Measurements from ENCODE around the gene UQCC3. TPM values are rescaled to one million over a fixed set of nuclear protein-coding genes. Genes with fewer than 3 reads are reported as not detected.
"Not testable (repeated sequence)": the region's sequence is repeated elsewhere in the genome, so short reads cannot be mapped to it uniquely, and the experiment has no call there.

UQCC3 gene
- total RNA-seq, 1 donor from 2014 or later, result 15.0 TPM

DNA sequence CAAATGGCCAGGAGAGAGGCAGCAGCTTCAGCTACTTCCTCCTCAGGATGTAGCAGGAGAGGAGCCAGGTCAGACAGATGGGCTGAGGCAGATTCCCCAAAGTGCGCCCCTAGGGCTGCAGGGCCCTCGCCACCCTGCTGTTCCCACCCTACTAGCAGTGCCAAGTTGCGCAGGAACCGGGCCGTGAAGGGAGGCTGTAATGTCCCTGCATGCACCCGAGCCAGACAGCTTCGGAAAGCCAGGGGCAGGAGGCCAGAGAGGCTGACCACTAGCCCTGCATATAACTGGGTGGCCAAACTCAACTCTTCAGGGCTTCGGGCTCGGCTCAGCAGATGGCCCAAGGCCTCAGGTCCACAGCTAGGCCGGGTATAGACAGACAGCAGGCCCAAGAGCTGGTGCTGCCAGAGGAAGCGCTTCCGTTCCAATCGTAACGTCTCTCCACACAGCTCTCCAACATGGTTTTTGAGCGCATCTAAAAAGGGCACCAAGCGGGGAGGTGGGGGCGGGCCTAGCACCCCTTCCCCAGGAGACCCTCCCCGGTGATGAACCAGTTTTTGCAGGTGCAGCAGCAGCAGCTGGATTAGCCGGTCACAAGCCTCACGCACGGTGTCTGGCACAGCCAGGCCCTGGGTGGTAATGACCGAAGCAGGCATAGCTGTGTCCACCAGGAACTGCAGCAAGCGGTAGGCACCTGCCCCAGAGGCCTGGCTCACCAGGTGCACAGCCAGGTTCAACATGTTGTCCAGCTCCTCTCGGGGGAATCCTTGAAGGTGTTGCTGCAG lies 23.1 kb upstream of the UQCC3 start:
- Mint-ChIP-seq H3K4me3 (no peak overlapping the region), H3K4me1 (peaks cover 28% of the 10 kb centered on the region), H3K27me3 (ENCODE audit: low read depth) (peaks cover 3% of the 10 kb centered on the region), H3K36me3 (ENCODE audit: low read depth) (peaks cover 2% of the 10 kb centered on the region), H3K9me3 (no peaks in the 10 kb centered on the region), H3K27ac (ENCODE audit: unreplicated experiment) (no peak overlapping the region)
- TF ChIP-seq, protein P1, sequence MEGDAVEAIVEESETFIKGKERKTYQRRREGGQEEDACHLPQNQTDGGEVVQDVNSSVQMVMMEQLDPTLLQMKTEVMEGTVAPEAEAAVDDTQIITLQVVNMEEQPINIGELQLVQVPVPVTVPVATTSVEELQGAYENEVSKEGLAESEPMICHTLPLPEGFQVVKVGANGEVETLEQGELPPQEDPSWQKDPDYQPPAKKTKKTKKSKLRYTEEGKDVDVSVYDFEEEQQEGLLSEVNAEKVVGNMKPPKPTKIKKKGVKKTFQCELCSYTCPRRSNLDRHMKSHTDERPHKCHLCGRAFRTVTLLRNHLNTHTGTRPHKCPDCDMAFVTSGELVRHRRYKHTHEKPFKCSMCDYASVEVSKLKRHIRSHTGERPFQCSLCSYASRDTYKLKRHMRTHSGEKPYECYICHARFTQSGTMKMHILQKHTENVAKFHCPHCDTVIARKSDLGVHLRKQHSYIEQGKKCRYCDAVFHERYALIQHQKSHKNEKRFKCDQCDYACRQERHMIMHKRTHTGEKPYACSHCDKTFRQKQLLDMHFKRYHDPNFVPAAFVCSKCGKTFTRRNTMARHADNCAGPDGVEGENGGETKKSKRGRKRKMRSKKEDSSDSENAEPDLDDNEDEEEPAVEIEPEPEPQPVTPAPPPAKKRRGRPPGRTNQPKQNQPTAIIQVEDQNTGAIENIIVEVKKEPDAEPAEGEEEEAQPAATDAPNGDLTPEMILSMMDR (conservative IDR thresholded peaks at IDR 0.05), result no peak
- DNase-seq (ENCODE audit: low read depth, low spot score), result no peak

DNA sequence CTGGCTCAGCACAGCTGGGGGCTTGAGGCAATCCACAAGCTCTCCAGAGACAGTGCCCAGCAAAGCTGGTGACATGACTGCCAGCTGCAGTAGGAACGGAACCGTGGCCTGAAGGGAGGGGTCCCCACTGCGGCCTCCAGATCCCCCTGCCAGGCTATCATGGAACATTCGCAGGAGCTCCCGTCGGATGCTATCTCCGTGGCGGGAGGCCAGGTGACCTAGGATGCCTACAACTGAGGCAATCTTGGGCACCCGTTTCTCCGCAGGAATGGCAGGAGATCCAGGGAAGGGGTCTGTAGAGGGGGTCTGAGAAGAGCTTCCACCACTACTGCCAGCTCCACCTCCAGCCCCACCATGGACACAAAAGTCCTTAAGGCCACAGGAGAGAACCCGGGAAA lies 22.5 kb upstream of the UQCC3 start:
- Mint-ChIP-seq H3K9me3 (no peaks in the 10 kb centered on the region), H3K4me1 (peaks cover 32% of the 10 kb centered on the region), H3K4me3 (peak overlapping the region; percentile 51), H3K27ac (ENCODE audit: unreplicated experiment) (no peak overlapping the region), H3K36me3 (ENCODE audit: low read depth) (peaks cover 2% of the 10 kb centered on the region), H3K27me3 (ENCODE audit: low read depth) (peaks cover 3% of the 10 kb centered on the region)
- no peak for DNase-seq (ENCODE audit: low read depth, low spot score)
- TF ChIP-seq, protein P1 (conservative IDR thresholded peaks at IDR 0.05), result no peak

DNA sequence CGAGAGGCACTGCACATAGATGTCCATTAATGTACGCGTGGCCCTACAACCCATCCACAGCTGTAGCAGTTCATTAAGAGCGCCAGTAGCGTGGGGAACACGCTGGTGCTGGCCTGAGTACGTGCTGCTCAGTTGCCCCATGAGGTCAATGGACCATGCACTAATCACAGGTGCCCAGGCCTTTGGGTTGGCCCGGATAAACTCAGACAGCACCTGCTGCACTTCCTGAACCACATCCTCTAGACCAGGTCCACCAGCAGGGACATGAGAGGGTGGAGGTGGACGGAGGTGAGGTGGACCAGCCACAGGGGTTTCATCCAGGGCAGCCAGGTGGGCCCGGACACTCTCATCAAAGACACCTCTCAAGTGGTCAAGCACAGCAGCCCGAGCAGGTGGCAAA lies 22.0 kb upstream of the UQCC3 start:
- H3K9me3 Mint-ChIP-seq, result no peaks in the 10 kb centered on the region
- peaks cover 3% of the 10 kb centered on the region for H3K27me3 Mint-ChIP-seq (ENCODE audit: low read depth)
- H3K4me3 Mint-ChIP-seq, result peak overlapping the region; percentile 51
- peaks cover 2% of the 10 kb centered on the region for H3K36me3 Mint-ChIP-seq (ENCODE audit: low read depth)
- no peak for DNase-seq (ENCODE audit: low read depth, low spot score)
- peaks cover 32% of the 10 kb centered on the region for H3K4me1 Mint-ChIP-seq
- no peak overlapping the region for H3K27ac Mint-ChIP-seq (ENCODE audit: unreplicated experiment)
- TF ChIP-seq, protein P1 (conservative IDR thresholded peaks at IDR 0.05), result no peak

DNA sequence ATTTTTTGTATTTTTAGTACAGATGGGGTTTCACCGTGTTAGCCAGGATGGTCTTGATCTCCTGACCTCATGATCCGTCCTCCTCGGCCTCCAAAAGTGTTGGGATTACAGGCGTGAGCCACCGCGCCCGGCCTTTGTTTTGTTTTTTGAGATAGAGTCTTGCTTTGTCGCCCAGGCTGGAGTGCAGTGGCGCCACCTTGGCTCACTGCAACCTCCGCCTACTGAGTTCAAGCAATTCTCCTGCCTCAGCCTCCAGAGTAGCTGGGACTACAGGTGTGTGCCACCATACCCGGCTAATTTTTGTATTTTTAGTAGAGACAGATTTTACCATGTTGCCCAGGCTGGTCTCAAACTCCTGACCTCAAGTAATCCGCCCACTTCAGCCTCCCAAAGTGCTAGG lies 21.2 kb upstream of the UQCC3 start:
- not testable (repeated sequence) for H3K9me3 Mint-ChIP-seq; H3K36me3 Mint-ChIP-seq (ENCODE audit: low read depth); H3K4me3 Mint-ChIP-seq; DNase-seq (ENCODE audit: low read depth, low spot score); H3K27me3 Mint-ChIP-seq (ENCODE audit: low read depth); H3K27ac Mint-ChIP-seq (ENCODE audit: unreplicated experiment)
- H3K4me1 Mint-ChIP-seq, result peaks cover 27% of the 10 kb centered on the region

DNA sequence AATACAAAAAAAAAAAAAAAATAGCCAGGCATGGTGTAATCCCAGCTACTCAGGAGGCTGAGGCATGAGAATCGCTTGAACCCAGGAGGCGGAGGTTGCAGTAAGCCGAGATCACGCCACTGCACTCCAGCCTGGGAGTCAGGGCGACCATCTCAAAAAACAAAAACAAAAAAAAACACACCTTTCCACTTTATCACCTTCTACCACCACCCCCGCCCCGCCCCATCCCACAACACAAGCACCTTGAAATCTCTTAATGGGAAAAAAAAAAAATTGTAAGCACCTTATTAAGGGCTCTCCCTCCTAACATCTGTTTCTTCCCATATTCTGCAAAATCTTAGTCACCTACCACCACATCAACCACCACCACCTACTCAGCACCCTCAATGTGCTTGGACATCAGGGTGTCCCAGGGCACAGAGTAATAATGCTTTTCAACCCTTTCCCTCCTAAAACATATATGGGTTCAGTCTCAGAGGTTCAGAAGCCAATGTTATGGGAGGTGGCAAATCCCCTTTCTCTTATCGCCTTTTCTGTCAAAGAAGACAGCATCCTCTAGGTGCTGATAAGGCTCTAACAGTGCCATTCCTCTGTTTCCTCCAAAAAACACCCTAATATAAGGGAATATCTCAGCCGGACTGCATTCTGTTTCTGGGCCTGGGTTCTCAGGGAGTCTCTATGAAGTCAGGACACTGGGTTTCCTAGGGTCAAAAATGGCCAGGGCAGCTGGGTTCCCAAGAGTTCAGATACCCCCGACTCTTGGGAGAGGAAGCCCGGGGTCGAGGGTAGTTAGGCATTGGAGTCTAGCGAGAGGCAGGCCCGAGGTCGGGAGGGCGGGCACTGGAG lies 19.1 kb upstream of the UQCC3 start:
- TF ChIP-seq, protein P1 (conservative IDR thresholded peaks at IDR 0.05), result no peak
- DNase-seq (ENCODE audit: low read depth, low spot score), result no peak
- H3K27me3 Mint-ChIP-seq (ENCODE audit: low read depth), result no peaks in the 10 kb centered on the region
- no peaks in the 10 kb centered on the region for H3K36me3 Mint-ChIP-seq (ENCODE audit: low read depth)
- peak overlapping the region; percentile 92 for H3K27ac Mint-ChIP-seq (ENCODE audit: unreplicated experiment)
- no peaks in the 10 kb centered on the region for H3K9me3 Mint-ChIP-seq
- H3K4me3 Mint-ChIP-seq, result peak overlapping the region; percentile 96
- H3K4me1 Mint-ChIP-seq, result peaks cover 14% of the 10 kb centered on the region

DNA sequence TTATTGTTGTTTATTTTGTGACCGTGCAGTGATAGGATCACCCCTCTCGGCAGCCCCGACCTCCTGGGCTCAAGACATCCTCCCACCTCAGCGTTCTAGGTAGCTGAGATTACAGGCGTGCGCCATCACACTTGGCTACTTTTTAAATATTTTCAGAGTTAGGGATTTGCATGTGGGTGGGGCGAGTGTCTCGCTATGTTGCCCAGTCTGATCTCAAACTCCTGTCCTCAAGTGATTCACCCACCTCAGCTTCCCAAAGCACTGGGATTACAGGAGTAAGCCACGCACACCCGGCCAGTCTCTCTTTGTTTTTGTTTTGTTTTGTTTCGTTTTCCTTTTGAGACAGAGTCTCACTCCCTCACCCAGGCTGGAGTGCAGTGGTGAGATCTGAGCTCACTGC lies 17.2 kb upstream of the UQCC3 start:
- Mint-ChIP-seq H3K36me3 (ENCODE audit: low read depth) (no peaks in the 10 kb centered on the region), H3K27ac (ENCODE audit: unreplicated experiment) (peak overlapping the region; percentile 67), H3K4me3 (peak overlapping the region; percentile 75), H3K4me1 (peaks cover 14% of the 10 kb centered on the region), H3K9me3 (no peaks in the 10 kb centered on the region), H3K27me3 (ENCODE audit: low read depth) (no peaks in the 10 kb centered on the region)
- TF ChIP-seq, protein P1 (conservative IDR thresholded peaks at IDR 0.05), result no peak
- DNase-seq (ENCODE audit: low read depth, low spot score), result no peak

All from neural crest cell (in vitro differentiated cells).